Nephron (organoid): Measurements from ENCODE around the gene CHAF1B.

Experiments
- H3K27ac Mint-ChIP-seq, 3 experiments: 2 replicates each; pipeline ENCODE4 v1.8.0; 2020; ENCODE audit warnings: mixed read lengths in 3 of 3, mild to moderate bottlenecking in 2 of 3, moderate library complexity in 1 of 3
- H3K27me3 Mint-ChIP-seq: 2 replicates; pipeline ENCODE4 v1.8.0; 2021; ENCODE audit warnings: low read depth, mild to moderate bottlenecking, moderate library complexity, mixed read lengths
- H3K36me3 Mint-ChIP-seq: 2 replicates; pipeline ENCODE4 v1.8.0; 2020; ENCODE audit warnings: low read depth, mixed read lengths
- H3K4me1 Mint-ChIP-seq: 2 replicates; pipeline ENCODE4 v1.8.0; 2020; ENCODE audit warnings: mixed read lengths
- H3K4me3 Mint-ChIP-seq, 3 experiments: 2 replicates each; pipeline ENCODE4 v1.8.0; 2020; ENCODE audit warnings: mild to moderate bottlenecking in 3 of 3, mixed read lengths in 3 of 3, moderate library complexity in 2 of 3
- H3K9me3 Mint-ChIP-seq: 2 replicates; pipeline ENCODE4 v1.8.0; 2020; ENCODE audit warnings: mixed read lengths
- TF ChIP-seq, protein P1 (sequence below), 3 experiments: fragments of 200-600 bp; sonication (generic); IDR thresholded peaks; one replicate each; pipeline ENCODE4 v1.5.0; 2021; ENCODE audit warnings: antibody characterized with exemption in 3 of 3; ENCODE audit not compliant: unreplicated experiment in 3 of 3

Gene CHAF1B

DNA sequence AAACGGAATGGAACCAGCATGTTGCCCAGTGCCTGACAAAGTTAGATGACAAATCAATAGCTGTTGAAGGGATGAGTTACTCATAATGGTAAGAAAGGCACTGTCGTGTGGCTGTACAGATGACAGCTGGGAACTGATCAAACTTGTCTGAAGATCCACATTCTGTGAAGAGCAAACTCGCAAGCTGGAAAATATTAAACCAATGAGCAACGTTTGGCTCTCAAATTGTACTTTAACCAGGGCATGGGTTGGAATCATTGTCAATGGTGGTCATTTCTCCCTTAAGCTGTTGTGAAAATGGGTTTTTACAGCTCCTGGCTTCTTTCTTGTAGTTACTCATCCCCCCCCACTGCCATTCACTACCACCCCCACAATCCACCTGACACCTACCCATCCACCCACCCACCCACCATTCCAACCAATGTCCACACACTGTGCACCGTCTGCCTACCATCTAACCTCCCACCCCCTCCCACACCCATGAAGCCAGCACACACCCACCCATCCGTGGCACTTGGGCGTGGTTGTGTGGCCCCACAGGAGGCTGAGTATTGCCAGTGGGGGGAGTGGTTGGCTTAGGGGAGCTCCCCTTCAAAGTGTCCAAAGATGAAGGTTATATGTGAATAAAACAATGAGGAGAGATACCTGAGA lies 48.0 kb downstream of the CHAF1B start:
- peaks cover 23% of the 10 kb centered on the region for H3K4me1 Mint-ChIP-seq
- no peaks in the 10 kb centered on the region for H3K36me3 Mint-ChIP-seq
- H3K27me3 Mint-ChIP-seq, result peaks cover 13% of the 10 kb centered on the region
- no peaks in the 10 kb centered on the region for H3K9me3 Mint-ChIP-seq
- H3K27ac Mint-ChIP-seq, result peak overlapping the region in 1 of 3 experiments; percentile 14
- TF ChIP-seq, protein P1, sequence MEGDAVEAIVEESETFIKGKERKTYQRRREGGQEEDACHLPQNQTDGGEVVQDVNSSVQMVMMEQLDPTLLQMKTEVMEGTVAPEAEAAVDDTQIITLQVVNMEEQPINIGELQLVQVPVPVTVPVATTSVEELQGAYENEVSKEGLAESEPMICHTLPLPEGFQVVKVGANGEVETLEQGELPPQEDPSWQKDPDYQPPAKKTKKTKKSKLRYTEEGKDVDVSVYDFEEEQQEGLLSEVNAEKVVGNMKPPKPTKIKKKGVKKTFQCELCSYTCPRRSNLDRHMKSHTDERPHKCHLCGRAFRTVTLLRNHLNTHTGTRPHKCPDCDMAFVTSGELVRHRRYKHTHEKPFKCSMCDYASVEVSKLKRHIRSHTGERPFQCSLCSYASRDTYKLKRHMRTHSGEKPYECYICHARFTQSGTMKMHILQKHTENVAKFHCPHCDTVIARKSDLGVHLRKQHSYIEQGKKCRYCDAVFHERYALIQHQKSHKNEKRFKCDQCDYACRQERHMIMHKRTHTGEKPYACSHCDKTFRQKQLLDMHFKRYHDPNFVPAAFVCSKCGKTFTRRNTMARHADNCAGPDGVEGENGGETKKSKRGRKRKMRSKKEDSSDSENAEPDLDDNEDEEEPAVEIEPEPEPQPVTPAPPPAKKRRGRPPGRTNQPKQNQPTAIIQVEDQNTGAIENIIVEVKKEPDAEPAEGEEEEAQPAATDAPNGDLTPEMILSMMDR (IDR thresholded peaks at IDR 0.05; ENCODE audit: unreplicated experiment in 3 of 3), result no peak
- no peak overlapping the region for H3K4me3 Mint-ChIP-seq

DNA sequence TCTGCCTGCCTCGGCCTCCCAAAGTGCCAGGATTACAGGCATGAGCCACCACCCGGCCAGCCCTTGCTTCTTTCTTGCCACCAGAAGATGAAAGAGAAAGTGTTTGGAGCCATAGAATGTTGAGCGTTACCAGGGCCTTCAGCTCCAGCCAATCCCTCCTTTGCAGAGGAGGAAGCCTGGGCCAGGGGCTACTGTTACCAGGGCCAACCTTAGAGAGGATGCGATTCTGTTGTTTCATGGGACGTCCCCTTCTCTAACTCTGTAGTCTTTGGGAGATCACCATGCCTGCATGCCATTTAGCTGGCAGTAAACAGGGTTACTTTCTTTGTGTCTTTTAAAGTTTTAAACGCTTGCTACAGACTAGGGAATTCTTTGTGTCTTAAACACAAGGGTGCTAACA lies 49.0 kb downstream of the CHAF1B start:
- Mint-ChIP-seq H3K27ac (no peak overlapping the region), H3K4me3 (no peak overlapping the region), H3K4me1 (peaks cover 17% of the 10 kb centered on the region), H3K9me3 (no peaks in the 10 kb centered on the region), H3K27me3 (peaks cover 8% of the 10 kb centered on the region), H3K36me3 (no peaks in the 10 kb centered on the region)
- TF ChIP-seq, protein P1 (IDR thresholded peaks at IDR 0.05; ENCODE audit: unreplicated experiment in 3 of 3), result no peak

DNA sequence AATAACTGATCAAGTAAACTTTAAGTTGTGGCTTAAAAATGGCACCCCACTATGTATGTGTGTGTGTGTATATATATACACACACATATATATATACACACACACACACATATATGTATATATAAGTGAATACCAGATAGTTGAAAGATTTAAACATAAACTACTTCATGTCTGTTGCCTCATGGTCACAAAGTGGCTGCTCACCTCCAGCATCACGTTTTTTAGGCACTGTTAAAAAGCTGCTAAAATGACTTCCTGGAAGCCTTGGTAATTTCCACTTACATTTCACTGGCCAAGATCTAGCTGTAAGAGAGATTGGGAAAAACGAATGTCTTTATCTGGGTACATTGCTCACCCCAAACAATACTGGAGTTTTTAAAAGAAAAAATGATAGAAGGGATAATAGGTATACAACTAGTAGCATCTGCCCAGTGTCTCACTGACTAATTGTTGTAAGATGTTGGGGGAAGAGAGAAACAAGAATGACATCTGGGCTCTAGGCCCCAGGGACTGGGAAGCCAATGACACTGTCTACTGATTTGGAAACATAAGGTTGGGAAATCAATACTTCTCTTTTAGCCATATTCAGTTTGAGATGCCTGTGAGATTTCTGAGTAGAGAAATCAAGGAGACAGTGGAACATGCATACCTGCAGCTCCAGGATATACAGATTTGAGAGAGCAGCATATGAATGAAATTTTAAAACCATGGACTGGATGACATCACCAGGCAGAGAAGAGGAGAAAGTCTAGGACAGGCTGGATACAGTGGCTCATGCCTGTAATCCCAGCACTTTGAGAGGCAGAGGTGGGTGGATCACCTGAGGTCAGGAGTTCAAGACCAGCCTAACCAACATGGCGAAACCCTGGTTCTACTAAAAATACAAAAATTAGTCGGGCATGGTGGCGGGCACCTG lies 51.9 kb downstream of the CHAF1B start:
- Mint-ChIP-seq H3K4me3 (no peak overlapping the region), H3K9me3 (no peaks in the 10 kb centered on the region), H3K27ac (no peak overlapping the region), H3K4me1 (peaks cover 6% of the 10 kb centered on the region), H3K36me3 (no peaks in the 10 kb centered on the region), H3K27me3 (peaks cover 4% of the 10 kb centered on the region)
- TF ChIP-seq, protein P1 (IDR thresholded peaks at IDR 0.05; ENCODE audit: unreplicated experiment in 3 of 3), result no peak

DNA sequence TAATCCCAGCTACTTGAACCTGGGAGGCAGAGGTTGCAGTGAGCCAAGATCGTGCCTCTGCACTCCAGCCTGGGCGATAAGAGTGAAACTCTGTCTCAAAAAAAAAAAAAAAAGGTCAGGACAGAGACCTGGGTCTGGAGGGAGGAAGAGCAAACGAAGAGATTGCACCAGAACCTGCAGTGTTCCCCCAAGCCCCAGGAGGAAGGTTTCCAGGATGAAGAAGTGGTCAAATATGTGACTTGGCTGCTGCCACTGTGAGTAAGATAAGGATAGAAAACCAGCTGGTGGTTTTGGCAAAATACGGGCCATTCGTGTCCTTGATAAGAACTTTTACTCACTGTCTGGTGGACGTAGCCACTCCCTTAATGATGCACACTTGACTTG lies 52.5 kb downstream of the CHAF1B start:
- TF ChIP-seq, protein P1 (IDR thresholded peaks at IDR 0.05; ENCODE audit: unreplicated experiment in 3 of 3), result no peak
- Mint-ChIP-seq H3K4me1 (peaks cover 6% of the 10 kb centered on the region), H3K27ac (no peak overlapping the region), H3K27me3 (peaks cover 3% of the 10 kb centered on the region), H3K36me3 (no peaks in the 10 kb centered on the region), H3K9me3 (no peaks in the 10 kb centered on the region), H3K4me3 (no peak overlapping the region)

DNA sequence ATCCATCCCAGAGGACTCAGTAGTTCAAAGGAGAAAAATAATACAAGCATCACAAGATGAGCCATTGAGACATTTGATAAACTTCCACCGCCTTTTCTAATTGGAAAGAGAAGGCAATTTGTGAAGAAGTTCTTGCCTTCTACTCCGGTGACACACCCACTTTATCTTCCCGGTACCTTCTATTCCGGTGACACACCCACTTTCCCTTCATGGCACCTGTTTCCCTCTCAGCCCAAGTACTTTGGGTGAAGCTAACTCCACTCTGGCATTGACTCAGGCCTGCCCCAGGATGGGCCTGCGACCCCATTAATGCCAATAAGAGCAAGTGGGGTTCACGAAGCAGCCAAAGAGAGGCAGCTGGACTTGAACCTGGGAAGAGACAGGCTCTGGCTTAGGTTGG lies 56.5 kb downstream of the CHAF1B start:
- H3K9me3 Mint-ChIP-seq, result no peaks in the 10 kb centered on the region
- H3K27me3 Mint-ChIP-seq, result peaks cover 3% of the 10 kb centered on the region
- H3K27ac Mint-ChIP-seq, result no peak overlapping the region
- no peaks in the 10 kb centered on the region for H3K36me3 Mint-ChIP-seq
- TF ChIP-seq, protein P1 (IDR thresholded peaks at IDR 0.05; ENCODE audit: unreplicated experiment in 3 of 3), result no peak
- H3K4me1 Mint-ChIP-seq, result no peaks in the 10 kb centered on the region
- H3K4me3 Mint-ChIP-seq, result no peak overlapping the region
